ENCODE measurements around the gene RBM20.

Gene RBM20

GRCh38 chr10:110811791-110812581 lies 167.8 kb downstream of the RBM20 start:
- DNase-seq (ENCODE audit: low read depth) = no peak

GRCh38 chr10:110812583-110812982 lies 168.4 kb downstream of the RBM20 start:
- DNase-seq (ENCODE audit: low read depth) = no peak

GRCh38 chr10:110813743-110814472 lies 169.8 kb downstream of the RBM20 start:
- DNase-seq (ENCODE audit: low read depth) = no peak

- no peak for DNase-seq (ENCODE audit: low read depth)
These were observed 171.3 kb downstream of the RBM20 start for GRCh38 chr10:110815354-110816004.

- no peak for DNase-seq (ENCODE audit: low read depth)
These were observed 173.5 kb downstream of the RBM20 start for GRCh38 chr10:110817614-110818013.

GRCh38 chr10:110818311-110819256 lies 174.4 kb downstream of the RBM20 start:
- DNase-seq (ENCODE audit: low read depth) = no peak

GRCh38 chr10:110820321-110820814 lies 176.2 kb downstream of the RBM20 start:
- no peak for DNase-seq (ENCODE audit: low read depth)

GRCh38 chr10:110821508-110821907 lies 177.4 kb downstream of the RBM20 start:
- DNase-seq (ENCODE audit: low read depth) = no peak

GRCh38 chr10:110822035-110822711 lies 178.0 kb downstream of the RBM20 start:
- DNase-seq (ENCODE audit: low read depth) = no peak

GRCh38 chr10:110822712-110823311 lies 178.7 kb downstream of the RBM20 start:
- DNase-seq (ENCODE audit: low read depth) = no peak

GRCh38 chr10:110824152-110824441 lies 180.0 kb downstream of the RBM20 start:
- DNase-seq (ENCODE audit: low read depth) = no peak

- no peak for DNase-seq (ENCODE audit: low read depth)
These were observed 180.5 kb downstream of the RBM20 start for GRCh38 chr10:110824660-110825059.

- no peak for DNase-seq (ENCODE audit: low read depth)
These were observed 181.4 kb downstream of the RBM20 start for GRCh38 chr10:110825508-110825907.

GRCh38 chr10:110827410-110827809 lies 183.3 kb downstream of the RBM20 start:
- no peak for DNase-seq (ENCODE audit: low read depth)

- DNase-seq (ENCODE audit: low read depth) = no peak
These were observed 183.7 kb downstream of the RBM20 start for GRCh38 chr10:110827875-110828274.

- DNase-seq (ENCODE audit: low read depth) = no peak
These were observed 184.4 kb downstream of the RBM20 start for GRCh38 chr10:110828525-110828924.

GRCh38 chr10:110829721-110830410 lies 185.7 kb downstream of the RBM20 start:
- DNase-seq (ENCODE audit: low read depth) = no peak

- no peak for DNase-seq (ENCODE audit: low read depth)
These were observed 189.3 kb downstream of the RBM20 start for GRCh38 chr10:110833234-110833940.

GRCh38 chr10:110833941-110834628 lies 189.9 kb downstream of the RBM20 start:
- DNase-seq (ENCODE audit: low read depth) = no peak
